ENCODE data around the gene SLC2A13. TPM values are rescaled to one million over a fixed set of nuclear protein-coding genes. Genes with fewer than 3 reads are reported as not detected.

The SLC2A13 gene
- total and polyA plus RNA-seq, 4 donors: 1.9 to 20.2 (median 6.9) TPM

- TF ChIP-seq CTCF (IDR thresholded peaks at IDR 0.05; ENCODE audit: low read depth, low read length, missing input control): no peak
- no peak for TF ChIP-seq NR2F2 (IDR thresholded peaks at IDR 0.05)
- no peak for TF ChIP-seq EGR1 (IDR thresholded peaks at IDR 0.05; ENCODE audit: low read depth in 2 of 2)
- TF ChIP-seq FOXA2 (IDR thresholded peaks at IDR 0.05): no peak
These were observed 306.9 kb downstream of the SLC2A13 start (continued) for GRCh38 chr12:39798977-39799376.

- H3K9ac ChIP-seq (ENCODE audit: low read depth in 1 of 2, low read length in 2 of 2): no peak overlapping the region
- H3K4me3 ChIP-seq (ENCODE audit: low read depth in 1 of 3, low read length in 3 of 3): no peak overlapping the region
- no peaks in the 10 kb centered on the region for H3K36me3 ChIP-seq (ENCODE audit: control insufficient read depth in 4 of 4, insufficient read depth in 3 of 4, low read depth in 1 of 4, low read length in 3 of 4)
- TF ChIP-seq MAX (IDR thresholded peaks at IDR 0.05): no peak
- peaks cover 0 to under 1% (median under 1%) of the 10 kb centered on the region in 4 donors for H3K4me1 ChIP-seq (ENCODE audit: control insufficient read depth in 4 of 4, insufficient read depth in 4 of 4, low read length in 3 of 4)
- no peaks in the 10 kb centered on the region for H3K9me3 ChIP-seq (ENCODE audit: control insufficient read depth in 4 of 4, low read length in 3 of 4)
- no peak for DNase-seq (ENCODE audit: low spot score)
- no peaks in the 10 kb centered on the region for H3K27me3 ChIP-seq (ENCODE audit: control insufficient read depth in 4 of 4, insufficient read depth in 4 of 4, low read length in 3 of 4)
- WGBS: 92% methylated on average over 5 of the region's 5 CpGs
- H3K27ac ChIP-seq (ENCODE audit: low read depth in 1 of 2, low read length in 2 of 2): no peak overlapping the region
These were observed 307.5 kb downstream of the SLC2A13 start for GRCh38 chr12:39798429-39798828.

GRCh38 chr12:39795481-39795880, 310.4 kb downstream of the SLC2A13 start:
- WGBS: 86% methylated on average over 2 of the region's 2 CpGs
- no peak overlapping the region for H3K4me3 ChIP-seq (ENCODE audit: low read depth in 1 of 3, low read length in 3 of 3)
- TF ChIP-seq FOXA1 (IDR thresholded peaks at IDR 0.05) (no peak), FOXA2 (IDR thresholded peaks at IDR 0.05) (no peak), GABPA (IDR thresholded peaks at IDR 0.05 in 1 of 2, conservative IDR thresholded peaks at IDR 0.05 in 1 of 2) (no peak), EGR1 (IDR thresholded peaks at IDR 0.05; ENCODE audit: low read depth in 2 of 2) (no peak), HNF4A (conservative IDR thresholded peaks at IDR 0.05) (no peak), ZBTB33 (IDR thresholded peaks at IDR 0.05) (no peak), RAD21 (IDR thresholded peaks at IDR 0.05) (no peak), JUND (IDR thresholded peaks at IDR 0.05) (no peak), MAX (IDR thresholded peaks at IDR 0.05) (no peak), NR2F2 (IDR thresholded peaks at IDR 0.05) (no peak)

GRCh38 chr12:39792938-39793337, 312.9 kb downstream of the SLC2A13 start:
- Histone ChIP-seq H3K9ac (ENCODE audit: low read depth in 1 of 2, low read length in 2 of 2) (no peak overlapping the region), H3K27ac (ENCODE audit: low read depth in 1 of 2, low read length in 2 of 2) (no peak overlapping the region), H3K4me1 (ENCODE audit: control insufficient read depth in 4 of 4, insufficient read depth in 4 of 4, low read length in 3 of 4) (no peaks in the 10 kb centered on the region), H3K27me3 (ENCODE audit: control insufficient read depth in 4 of 4, insufficient read depth in 4 of 4, low read length in 3 of 4) (no peaks in the 10 kb centered on the region), H3K9me3 (ENCODE audit: control insufficient read depth in 4 of 4, low read length in 3 of 4) (no peaks in the 10 kb centered on the region), H3K36me3 (ENCODE audit: control insufficient read depth in 4 of 4, insufficient read depth in 3 of 4, low read depth in 1 of 4, low read length in 3 of 4) (no peaks in the 10 kb centered on the region), H3K4me3 (ENCODE audit: low read depth in 1 of 3, low read length in 3 of 3) (no peak overlapping the region)
- WGBS: 85% methylated on average over 1 of the region's 1 CpG
- no peak for DNase-seq (ENCODE audit: low spot score)
- TF ChIP-seq MAX (IDR thresholded peaks at IDR 0.05): no peak
- no peak for TF ChIP-seq RAD21 (IDR thresholded peaks at IDR 0.05)
- no peak for TF ChIP-seq CTCF (IDR thresholded peaks at IDR 0.05; ENCODE audit: low read depth, low read length, missing input control)
- TF ChIP-seq SP1 (IDR thresholded peaks at IDR 0.05): no peak
- no peak for TF ChIP-seq ATF3 (IDR thresholded peaks at IDR 0.05)
- TF ChIP-seq RXRA (IDR thresholded peaks at IDR 0.05): no peak
- TF ChIP-seq HNF4G (IDR thresholded peaks at IDR 0.05): no peak
- no peak for TF ChIP-seq FOXA2 (IDR thresholded peaks at IDR 0.05)
- TF ChIP-seq ZBTB33 (IDR thresholded peaks at IDR 0.05): no peak
- no peak for TF ChIP-seq JUND (IDR thresholded peaks at IDR 0.05)
- no peak for TF ChIP-seq TAF1 (conservative IDR thresholded peaks at IDR 0.05)
- no peak for TF ChIP-seq HNF4A (conservative IDR thresholded peaks at IDR 0.05)

More at GRCh38 chr12:39795481-39795880, 310.4 kb downstream of the SLC2A13 start:
- no peaks in the 10 kb centered on the region for H3K4me1 ChIP-seq (ENCODE audit: control insufficient read depth in 4 of 4, insufficient read depth in 4 of 4, low read length in 3 of 4)
- H3K27ac ChIP-seq (ENCODE audit: low read depth in 1 of 2, low read length in 2 of 2): no peak overlapping the region
- no peak overlapping the region for H3K9ac ChIP-seq (ENCODE audit: low read depth in 1 of 2, low read length in 2 of 2)
- H3K36me3 ChIP-seq (ENCODE audit: control insufficient read depth in 4 of 4, insufficient read depth in 3 of 4, low read depth in 1 of 4, low read length in 3 of 4): no peaks in the 10 kb centered on the region
- DNase-seq (ENCODE audit: low spot score): no peak
- H3K27me3 ChIP-seq (ENCODE audit: control insufficient read depth in 4 of 4, insufficient read depth in 4 of 4, low read length in 3 of 4): no peaks in the 10 kb centered on the region
- H3K9me3 ChIP-seq (ENCODE audit: control insufficient read depth in 4 of 4, low read length in 3 of 4): no peaks in the 10 kb centered on the region
